Activated naive CD8-positive, alpha-beta T cell treated with anti-CD3 and anti-CD28 coated beads for 36 hours (primary cell): Measurements from ENCODE around the gene SCYGR1. TPM values are rescaled to one million over a fixed set of nuclear protein-coding genes. Genes with fewer than 3 reads are reported as not detected.

Experiments
- total RNA-seq, 2 experiments: library from RNA; stranded (reverse); gene quantifications; one replicate each; pipeline ENCODE4 v1.2.3, GENCODE V29; 2021

Gene SCYGR1
- total RNA-seq, 2 experiments from 2014 or later = not detected

Other genes starting within 250 kb of the SCYGR1 start
- gene COL4A4, start 223.7 kb downstream of the SCYGR1 start, total RNA-seq = not detected
- not detected for gene COL4A3, start 223.3 kb downstream of the SCYGR1 start, total RNA-seq
- gene MFF, start 62.7 kb downstream of the SCYGR1 start, total RNA-seq = 10 to 100 TPM; 69.7 to 72.5 TPM
- gene TM4SF20, start 8.6 kb downstream of the SCYGR1 start, total RNA-seq = not detected
- 100 to 1,000 TPM; 151 to 162 TPM for gene AGFG1, start 84.2 kb upstream of the SCYGR1 start, total RNA-seq
- not detected for gene SCYGR2, start 210.9 kb upstream of the SCYGR1 start, total RNA-seq
- not detected for gene SCYGR3, start 226.9 kb upstream of the SCYGR1 start, total RNA-seq
- gene SCYGR4, start 229.5 kb upstream of the SCYGR1 start, total RNA-seq = not detected